MM.1S (cell line): Measurements from ENCODE around the gene TTF2.

Source experiments
- DNase-seq: peaks from one replicate; pipeline ENCODE4 v3.0.0-alpha.2; 2015
- H2AFZ ChIP-seq: fragments of 300-600 bp; sonication (generic); 2 replicates; pipeline ENCODE4 v1.6.0; 2016; ENCODE audit warnings: antibody characterized with exemption, low read length
- H3F3A ChIP-seq: fragments of 300-600 bp; sonication (generic); 2 replicates; pipeline ENCODE4 v1.6.1; 2016; ENCODE audit warnings: mild to moderate bottlenecking, antibody characterized with exemption, low read length, moderate library complexity, mixed read lengths; ENCODE audit not compliant: insufficient read depth
- H3K27ac ChIP-seq: fragments of 300-600 bp; sonication (generic); 2 replicates; pipeline ENCODE4 v1.5.1; 2016; ENCODE audit warnings: mild to moderate bottlenecking, low read length
- H3K27me3 ChIP-seq: fragments of 300-600 bp; sonication (generic); replicated peaks from 2 replicates; pipeline ENCODE4 v1.6.0; 2016; ENCODE audit warnings: low read length; ENCODE audit not compliant: insufficient read depth
- H3K36me3 ChIP-seq: fragments of 300-600 bp; sonication (generic); replicated peaks from 2 replicates; pipeline ENCODE4 v1.6.1; 2016; ENCODE audit warnings: mild to moderate bottlenecking, low read length, mixed read lengths; ENCODE audit not compliant: insufficient read depth
- H3K4me1 ChIP-seq: fragments of 300-600 bp; sonication (generic); 2 replicates; pipeline ENCODE4 v1.6.1; 2016; ENCODE audit warnings: low read length, mixed read lengths
- H3K4me2 ChIP-seq: fragments of 300-600 bp; sonication (generic); 2 replicates; pipeline ENCODE4 v1.6.0; 2016; ENCODE audit warnings: low read depth, low read length
- H3K4me3 ChIP-seq: fragments of 300-600 bp; sonication (generic); 2 replicates; pipeline ENCODE4 v1.5.1; 2016; ENCODE audit warnings: low read length, mixed read lengths
- H3K79me2 ChIP-seq: fragments of 300-600 bp; sonication (generic); 2 replicates; pipeline ENCODE4 v1.6.1; 2016; ENCODE audit warnings: mixed run types, low read length, mixed read lengths
- H3K9ac ChIP-seq: fragments of 300-600 bp; sonication (generic); 2 replicates; pipeline ENCODE4 v1.6.1; 2016; ENCODE audit warnings: low read length, mixed read lengths
- H3K9me2 ChIP-seq: fragments of 300-600 bp; sonication (generic); replicated peaks from 2 replicates; pipeline ENCODE4 v1.6.1; 2016; ENCODE audit warnings: mild to moderate bottlenecking, low read length, mixed read lengths; ENCODE audit not compliant: insufficient read depth
- H3K9me3 ChIP-seq: fragments of 300-600 bp; sonication (generic); replicated peaks from 2 replicates; pipeline ENCODE4 v1.6.1; 2016; ENCODE audit warnings: mild to moderate bottlenecking, low read length, mixed read lengths; ENCODE audit not compliant: insufficient read depth
- H4K20me1 ChIP-seq: fragments of 300-600 bp; sonication (generic); 2 replicates; pipeline ENCODE4 v1.6.1; 2016; ENCODE audit warnings: mild to moderate bottlenecking, low read length, moderate library complexity, mixed read lengths; ENCODE audit not compliant: insufficient read depth
- EZH2 ChIP-seq: fragments of 300-600 bp; sonication (generic); optimal IDR thresholded peaks from 2 replicates; pipeline ENCODE3; 2017; ENCODE audit warnings: low read depth, mild to moderate bottlenecking, antibody characterized with exemption, low read length, mixed read lengths
- EZH2phosphoT487 ChIP-seq: fragments of 300-600 bp; sonication (generic); IDR thresholded peaks from 2 replicates; pipeline ENCODE4 v1.6.1; 2018; ENCODE audit warnings: antibody characterized with exemption, low read length
- TF ChIP-seq, protein P1 (sequence below): fragments of 300-600 bp; sonication (generic); IDR thresholded peaks from 2 replicates; pipeline ENCODE4 v1.5.1; 2016; ENCODE audit warnings: antibody characterized with exemption, low read length, mixed read lengths

TTF2 gene

DNA sequence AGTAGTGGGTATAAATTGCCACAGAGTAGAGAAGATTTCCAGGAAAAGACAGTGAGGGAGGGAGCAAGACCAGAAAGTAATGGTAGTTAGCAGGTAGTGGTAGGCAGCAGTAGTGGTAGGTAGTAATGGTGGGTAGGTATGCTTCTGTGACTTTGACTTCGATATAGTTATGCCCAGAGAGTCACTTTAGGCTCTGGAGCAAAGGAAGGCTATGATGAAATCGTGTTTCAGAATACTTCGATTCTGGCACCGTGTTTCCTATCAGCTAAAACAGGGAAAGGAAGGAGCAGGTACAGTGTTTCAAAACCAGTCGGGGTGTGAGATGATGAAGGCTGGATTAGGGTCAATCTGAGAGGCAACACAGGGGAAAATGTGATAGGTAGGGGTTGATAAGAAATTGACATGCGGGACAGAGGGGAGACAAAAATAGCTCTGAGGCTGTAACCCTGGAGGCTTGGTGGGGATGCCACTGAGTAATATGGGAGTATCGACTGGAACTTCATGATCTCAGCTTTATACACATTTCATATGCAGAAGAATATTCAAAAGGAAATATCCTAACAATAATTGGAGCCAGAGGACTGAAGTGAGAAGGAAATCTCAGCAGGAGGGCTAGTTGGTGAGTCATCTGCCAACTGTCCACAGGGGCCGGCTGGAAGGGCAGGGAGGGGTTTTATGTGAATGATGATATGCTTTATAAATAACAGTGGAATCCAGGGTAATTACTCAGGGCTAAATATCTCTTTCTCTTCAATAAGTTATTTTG is 86.6 kb downstream of the TTF2 start:
- Histone ChIP-seq H3K9me3 (no peaks in the 10 kb centered on the region), H3K36me3 (no peaks in the 10 kb centered on the region), H2AFZ (no peak overlapping the region), H3K4me3 (no peak overlapping the region), H3K27me3 (no peaks in the 10 kb centered on the region), H3K4me1 (no peaks in the 10 kb centered on the region), H3K79me2 (no peaks in the 10 kb centered on the region), H3F3A (no peaks in the 10 kb centered on the region), H3K9me2 (no peaks in the 10 kb centered on the region), H3K4me2 (no peak overlapping the region), H3K9ac (no peak overlapping the region), H3K27ac (no peak overlapping the region), H4K20me1 (no peaks in the 10 kb centered on the region)
- TF ChIP-seq EZH2 (no peak), EZH2phosphoT487 (no peak)
- TF ChIP-seq, protein P1, sequence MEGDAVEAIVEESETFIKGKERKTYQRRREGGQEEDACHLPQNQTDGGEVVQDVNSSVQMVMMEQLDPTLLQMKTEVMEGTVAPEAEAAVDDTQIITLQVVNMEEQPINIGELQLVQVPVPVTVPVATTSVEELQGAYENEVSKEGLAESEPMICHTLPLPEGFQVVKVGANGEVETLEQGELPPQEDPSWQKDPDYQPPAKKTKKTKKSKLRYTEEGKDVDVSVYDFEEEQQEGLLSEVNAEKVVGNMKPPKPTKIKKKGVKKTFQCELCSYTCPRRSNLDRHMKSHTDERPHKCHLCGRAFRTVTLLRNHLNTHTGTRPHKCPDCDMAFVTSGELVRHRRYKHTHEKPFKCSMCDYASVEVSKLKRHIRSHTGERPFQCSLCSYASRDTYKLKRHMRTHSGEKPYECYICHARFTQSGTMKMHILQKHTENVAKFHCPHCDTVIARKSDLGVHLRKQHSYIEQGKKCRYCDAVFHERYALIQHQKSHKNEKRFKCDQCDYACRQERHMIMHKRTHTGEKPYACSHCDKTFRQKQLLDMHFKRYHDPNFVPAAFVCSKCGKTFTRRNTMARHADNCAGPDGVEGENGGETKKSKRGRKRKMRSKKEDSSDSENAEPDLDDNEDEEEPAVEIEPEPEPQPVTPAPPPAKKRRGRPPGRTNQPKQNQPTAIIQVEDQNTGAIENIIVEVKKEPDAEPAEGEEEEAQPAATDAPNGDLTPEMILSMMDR = no peak
- no peak for DNase-seq

DNA sequence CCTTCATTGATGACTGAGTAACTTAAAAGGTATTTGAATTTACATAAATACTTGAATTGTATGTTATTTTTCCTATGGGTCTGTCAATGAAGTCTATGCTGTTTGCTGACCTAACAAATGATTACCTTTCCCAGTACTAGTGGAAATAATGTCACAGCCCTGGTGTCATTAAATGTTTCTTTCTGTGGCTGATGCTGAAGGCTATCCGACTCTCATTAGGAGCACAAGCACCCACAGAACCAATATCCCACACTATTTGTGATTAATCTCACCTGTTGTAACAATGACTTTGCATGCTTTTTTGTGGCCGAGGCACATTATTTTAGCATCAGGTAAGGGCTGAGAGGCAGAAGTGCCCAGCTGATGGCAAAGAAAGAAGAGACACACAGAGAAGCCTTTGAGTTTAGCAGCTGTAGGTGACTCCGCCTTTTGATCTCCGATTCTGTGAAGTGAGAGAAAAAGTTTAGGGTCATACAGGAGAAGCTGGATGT is 87.3 kb downstream of the TTF2 start:
- Histone ChIP-seq H3K4me2 (no peak overlapping the region), H3K4me1 (no peaks in the 10 kb centered on the region), H3K27ac (no peak overlapping the region), H3F3A (no peaks in the 10 kb centered on the region), H3K9ac (no peak overlapping the region), H3K9me3 (no peaks in the 10 kb centered on the region), H3K36me3 (no peaks in the 10 kb centered on the region), H3K4me3 (no peak overlapping the region), H4K20me1 (no peaks in the 10 kb centered on the region), H3K9me2 (no peaks in the 10 kb centered on the region), H2AFZ (no peak overlapping the region), H3K27me3 (no peaks in the 10 kb centered on the region), H3K79me2 (no peaks in the 10 kb centered on the region)
- TF ChIP-seq, protein P1 = no peak
- TF ChIP-seq EZH2 = no peak
- no peak for TF ChIP-seq EZH2phosphoT487
- DNase-seq = no peak

DNA sequence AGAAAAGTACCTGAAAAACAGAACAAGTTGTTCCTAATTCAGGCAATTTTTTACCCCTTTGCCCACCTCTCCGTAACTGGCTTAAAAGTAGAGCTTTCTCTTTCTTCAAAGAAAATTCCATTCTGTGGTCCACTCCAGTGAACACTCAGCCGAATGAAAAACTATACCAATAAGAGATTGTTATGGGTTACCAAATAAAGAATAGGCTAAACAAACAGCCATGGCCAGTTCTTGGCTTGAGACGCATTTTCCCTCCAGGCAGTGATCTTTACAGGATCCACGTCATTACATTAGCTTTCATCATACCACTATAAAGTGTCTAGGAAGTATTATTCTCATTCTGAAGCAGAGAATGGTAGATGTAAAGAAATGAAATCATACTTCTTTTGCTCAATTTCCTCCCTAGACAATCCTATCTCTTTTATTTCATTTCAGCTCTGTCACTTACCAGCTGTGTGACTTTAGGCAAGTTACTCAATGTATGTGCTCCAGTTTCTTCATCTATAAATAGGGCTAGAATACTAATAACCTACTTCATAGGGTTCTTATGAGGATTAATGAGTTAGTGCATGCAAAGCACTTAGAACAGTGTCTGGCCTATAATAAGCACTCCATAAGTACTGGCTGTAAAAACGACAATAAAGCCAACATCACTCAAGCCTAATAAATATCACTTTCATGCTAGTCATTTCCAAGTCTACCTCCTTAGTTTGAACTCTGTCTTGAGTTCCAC is 87.9 kb downstream of the TTF2 start:
- Histone ChIP-seq H3K9ac (no peak overlapping the region), H3K27me3 (no peaks in the 10 kb centered on the region), H3K9me2 (no peaks in the 10 kb centered on the region), H3K4me3 (no peak overlapping the region), H3F3A (no peaks in the 10 kb centered on the region), H3K79me2 (no peaks in the 10 kb centered on the region), H4K20me1 (no peaks in the 10 kb centered on the region), H3K4me2 (no peak overlapping the region), H3K36me3 (no peaks in the 10 kb centered on the region), H3K4me1 (no peaks in the 10 kb centered on the region), H3K27ac (no peak overlapping the region), H2AFZ (no peak overlapping the region), H3K9me3 (no peaks in the 10 kb centered on the region)
- no peak for DNase-seq
- TF ChIP-seq, protein P1 = no peak
- no peak for TF ChIP-seq EZH2phosphoT487
- TF ChIP-seq EZH2 = no peak
